Activated CD4-positive, alpha-beta T cell treated with anti-CD3 and anti-CD28 coated beads, Interleukin-2, Interleukin-6, amounts not matched to agents 100 ng/mL and 50 ng/mL, durations not matched to agents 16 hours and 8 hours (primary cell): ENCODE measurements around the gene OARD1.
"Not testable (repeated sequence)": the region's sequence is repeated elsewhere in the genome, so short reads cannot be mapped to it uniquely, and the experiment has no call there.

Experiments used
- DNase-seq: peaks from one replicate; pipeline ENCODE4 v3.0.0-alpha.2; 2020

The OARD1 gene

GRCh38 chr6:41025966-41026530 is 46.1 kb downstream of the OARD1 start:
- DNase-seq, result no peak

- no peak for DNase-seq
Measured at GRCh38 chr6:41023114-41023513, 49.0 kb downstream of the OARD1 start.

GRCh38 chr6:41022294-41022693 is 49.9 kb downstream of the OARD1 start:
- DNase-seq, result no peak

GRCh38 chr6:41021832-41022231 is 50.3 kb downstream of the OARD1 start:
- no peak for DNase-seq

GRCh38 chr6:41017663-41018062 is 54.5 kb downstream of the OARD1 start:
- DNase-seq, result no peak

- not testable (repeated sequence) for DNase-seq
Measured at GRCh38 chr6:41015860-41016259, 56.3 kb downstream of the OARD1 start.

GRCh38 chr6:41014780-41015179 is 57.4 kb downstream of the OARD1 start:
- no peak for DNase-seq
